Measurements from ENCODE around the gene HECTD3.

Gene HECTD3

GRCh38 chr1:45026446-45026845, 15.3 kb upstream of the HECTD3 start:
- no peaks in the 10 kb centered on the region for H3K9me3 Mint-ChIP-seq (ENCODE audit: low read depth)
- peak overlapping the region; percentile 55 for H3K27ac Mint-ChIP-seq
- no peaks in the 10 kb centered on the region for H3K27me3 Mint-ChIP-seq
- peaks cover 9% of the 10 kb centered on the region for H3K4me1 Mint-ChIP-seq (ENCODE audit: low read depth)
- H3K36me3 Mint-ChIP-seq: peaks cover 7% of the 10 kb centered on the region
- no peak overlapping the region for H3K4me3 Mint-ChIP-seq

- Mint-ChIP-seq H3K4me1 (ENCODE audit: low read depth) (peaks cover 9% of the 10 kb centered on the region), H3K4me3 (no peak overlapping the region), H3K27me3 (no peaks in the 10 kb centered on the region), H3K27ac (no peak overlapping the region), H3K36me3 (no peaks in the 10 kb centered on the region), H3K9me3 (ENCODE audit: low read depth) (no peaks in the 10 kb centered on the region)
These were observed 12.5 kb upstream of the HECTD3 start for GRCh38 chr1:45023663-45024062.

- no peaks in the 10 kb centered on the region for H3K27me3 Mint-ChIP-seq
- H3K4me3 Mint-ChIP-seq: no peak overlapping the region
- H3K9me3 Mint-ChIP-seq (ENCODE audit: low read depth): no peaks in the 10 kb centered on the region
- H3K36me3 Mint-ChIP-seq: peaks cover 4% of the 10 kb centered on the region
- H3K27ac Mint-ChIP-seq: no peak overlapping the region
- peaks cover 10% of the 10 kb centered on the region for H3K4me1 Mint-ChIP-seq (ENCODE audit: low read depth)
These were observed 7.6 kb upstream of the HECTD3 start for GRCh38 chr1:45018599-45019230.

GRCh38 chr1:45016767-45017166, 5.6 kb upstream of the HECTD3 start:
- peaks cover 4% of the 10 kb centered on the region for H3K36me3 Mint-ChIP-seq
- no peaks in the 10 kb centered on the region for H3K27me3 Mint-ChIP-seq
- no peak overlapping the region for H3K27ac Mint-ChIP-seq
- H3K9me3 Mint-ChIP-seq (ENCODE audit: low read depth): no peaks in the 10 kb centered on the region
- H3K4me1 Mint-ChIP-seq (ENCODE audit: low read depth): peaks cover 19% of the 10 kb centered on the region
- no peak overlapping the region for H3K4me3 Mint-ChIP-seq

- Mint-ChIP-seq H3K4me3 (no peak overlapping the region), H3K36me3 (peaks cover 4% of the 10 kb centered on the region), H3K27me3 (no peaks in the 10 kb centered on the region), H3K4me1 (ENCODE audit: low read depth) (peaks cover 25% of the 10 kb centered on the region), H3K27ac (no peak overlapping the region), H3K9me3 (ENCODE audit: low read depth) (no peaks in the 10 kb centered on the region)
These were observed 5.1 kb upstream of the HECTD3 start for GRCh38 chr1:45016090-45016697.

GRCh38 chr1:45015683-45016082, 4.6 kb upstream of the HECTD3 start:
- Mint-ChIP-seq H3K4me1 (ENCODE audit: low read depth) (peaks cover 25% of the 10 kb centered on the region), H3K9me3 (ENCODE audit: low read depth) (no peaks in the 10 kb centered on the region), H3K27me3 (no peaks in the 10 kb centered on the region), H3K27ac (no peak overlapping the region), H3K36me3 (peaks cover 4% of the 10 kb centered on the region), H3K4me3 (no peak overlapping the region)

GRCh38 chr1:45014321-45015028, 3.4 kb upstream of the HECTD3 start:
- Mint-ChIP-seq H3K4me1 (ENCODE audit: low read depth) (peaks cover 34% of the 10 kb centered on the region), H3K27ac (peak overlapping the region; percentile 62)

GRCh38 chr1:45013551-45014209, 2.6 kb upstream of the HECTD3 start:
- no peaks in the 10 kb centered on the region for H3K27me3 Mint-ChIP-seq
- H3K27ac Mint-ChIP-seq: no peak overlapping the region
- H3K36me3 Mint-ChIP-seq: peaks cover 4% of the 10 kb centered on the region
- H3K4me3 Mint-ChIP-seq: peak overlapping the region; percentile 87
- no peaks in the 10 kb centered on the region for H3K9me3 Mint-ChIP-seq (ENCODE audit: low read depth)
- peaks cover 42% of the 10 kb centered on the region for H3K4me1 Mint-ChIP-seq (ENCODE audit: low read depth)

More at GRCh38 chr1:45014321-45015028, 3.4 kb upstream of the HECTD3 start:
- H3K36me3 Mint-ChIP-seq: peaks cover 4% of the 10 kb centered on the region
- H3K9me3 Mint-ChIP-seq (ENCODE audit: low read depth): no peaks in the 10 kb centered on the region
- H3K27me3 Mint-ChIP-seq: no peaks in the 10 kb centered on the region
- H3K4me3 Mint-ChIP-seq: peak overlapping the region; percentile 87

GRCh38 chr1:45012639-45013278, 1.6 kb upstream of the HECTD3 start:
- H3K36me3 Mint-ChIP-seq: peaks cover 4% of the 10 kb centered on the region
- H3K27ac Mint-ChIP-seq: peak overlapping the region; percentile 89
- peaks cover 43% of the 10 kb centered on the region for H3K4me1 Mint-ChIP-seq (ENCODE audit: low read depth)
- peak overlapping the region; percentile 87 for H3K4me3 Mint-ChIP-seq
- no peaks in the 10 kb centered on the region for H3K27me3 Mint-ChIP-seq
- no peaks in the 10 kb centered on the region for H3K9me3 Mint-ChIP-seq (ENCODE audit: low read depth)

- Mint-ChIP-seq H3K9me3 (ENCODE audit: low read depth) (no peaks in the 10 kb centered on the region), H3K4me1 (ENCODE audit: low read depth) (peaks cover 43% of the 10 kb centered on the region), H3K4me3 (peak within 1 kb of the TSS; percentile 87), H3K27ac (peak within 1 kb of the TSS; percentile 89), H3K27me3 (no peaks in the 10 kb centered on the region), H3K36me3 (peaks cover 4% of the 10 kb centered on the region)
These were observed 914 bp upstream of the HECTD3 start, which contains the start of gene UROD for GRCh38 chr1:45011837-45012638. TSS of gene UROD (plus strand) at chr1:45012254. CDS start at chr1:45012266, 12 bp downstream.

- Mint-ChIP-seq H3K27me3 (no peaks in the 10 kb centered on the region), H3K9me3 (ENCODE audit: low read depth) (no peaks in the 10 kb centered on the region), H3K4me3 (peak overlapping the region; percentile 88), H3K27ac (peak overlapping the region; percentile 61), H3K4me1 (ENCODE audit: low read depth) (peaks cover 43% of the 10 kb centered on the region), H3K36me3 (peaks cover 4% of the 10 kb centered on the region)
These were observed 919 bp downstream of the HECTD3 start for GRCh38 chr1:45009956-45010854.

- peak overlapping the region; percentile 88 for H3K4me3 Mint-ChIP-seq
- peaks cover 2% of the 10 kb centered on the region for H3K36me3 Mint-ChIP-seq
- peaks cover 38% of the 10 kb centered on the region for H3K4me1 Mint-ChIP-seq (ENCODE audit: low read depth)
- H3K9me3 Mint-ChIP-seq (ENCODE audit: low read depth): no peaks in the 10 kb centered on the region
- no peak overlapping the region for H3K27ac Mint-ChIP-seq
- H3K27me3 Mint-ChIP-seq: no peaks in the 10 kb centered on the region
These were observed 1.7 kb downstream of the HECTD3 start for GRCh38 chr1:45009296-45009865.

- no peaks in the 10 kb centered on the region for H3K36me3 Mint-ChIP-seq
- no peaks in the 10 kb centered on the region for H3K9me3 Mint-ChIP-seq (ENCODE audit: low read depth)
- no peaks in the 10 kb centered on the region for H3K27me3 Mint-ChIP-seq
- H3K4me1 Mint-ChIP-seq (ENCODE audit: low read depth): peaks cover 31% of the 10 kb centered on the region
- no peak overlapping the region for H3K27ac Mint-ChIP-seq
- no peak overlapping the region for H3K4me3 Mint-ChIP-seq
These were observed 2.6 kb downstream of the HECTD3 start for GRCh38 chr1:45008516-45008915.

Data from activated naive CD8-positive, alpha-beta T cell (primary cell).